Stimulated activated CD8-positive, alpha-beta memory T cell treated with anti-CD3 and anti-CD28 coated beads, Interleukin-4, amount 100 ng/mL, for 24 hours (primary cell): ENCODE data around the gene COL8A1.
"Not testable (repeated sequence)": the region's sequence is repeated elsewhere in the genome, so short reads cannot be mapped to it uniquely, and the experiment has no call there.

Experiments used
- DNase-seq: peaks from one replicate; pipeline ENCODE4 v3.0.0-alpha.2; 2020; ENCODE audit warnings: low read depth

The COL8A1 gene

DNA sequence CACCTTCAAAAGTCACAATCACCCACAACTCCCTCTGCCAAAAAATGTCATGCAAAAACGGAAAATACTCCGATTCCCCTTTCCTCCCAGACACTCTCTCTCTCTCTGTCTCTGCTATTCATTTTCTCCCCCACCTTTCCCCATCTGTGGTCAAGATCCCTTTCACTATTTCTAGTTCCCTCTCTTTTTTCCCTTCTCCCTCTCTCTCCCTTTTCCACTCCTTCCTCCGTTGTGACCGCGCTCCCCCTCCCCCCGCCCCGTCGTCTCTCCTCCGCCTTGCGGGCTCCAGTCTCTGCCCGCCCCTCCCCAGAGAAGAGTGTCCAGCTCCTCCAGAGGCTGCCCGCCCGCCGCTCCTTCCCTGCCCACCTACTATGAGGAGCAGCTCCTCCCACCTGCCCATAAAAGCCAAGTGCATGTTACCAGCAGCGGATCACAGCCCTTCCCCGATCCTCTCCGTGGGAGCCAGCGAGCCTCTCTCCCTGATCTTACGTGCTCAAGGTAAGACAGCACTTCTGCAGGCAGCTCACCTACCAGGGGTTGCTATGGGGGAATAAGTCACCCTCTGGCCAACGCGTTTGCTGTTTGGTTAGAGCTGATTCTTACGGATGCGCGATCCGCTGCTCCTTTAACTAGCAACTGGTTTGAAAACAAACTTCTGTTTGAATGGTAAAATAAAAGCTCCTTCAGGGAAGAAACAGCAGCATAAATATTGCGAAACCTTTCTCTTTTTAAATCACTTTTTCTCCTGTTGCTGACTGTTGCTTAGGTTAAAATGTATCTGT lies at the start of gene COL8A1:
COL8A1 (plus strand) TSS at position 428 of the 782 bp plus-strand sequence. CDS start 152,089 bp downstream, outside the sequence.
- no peak for DNase-seq

- DNase-seq: not testable (repeated sequence)
Observed at GRCh38 chr3:99589168-99589567, 49.2 kb upstream of the COL8A1 start.

- no peak for DNase-seq
Observed at GRCh38 chr3:99599894-99600293, 38.5 kb upstream of the COL8A1 start.

GRCh38 chr3:99601515-99601914 lies 36.9 kb upstream of the COL8A1 start:
- DNase-seq: no peak

GRCh38 chr3:99602183-99602582 lies 36.2 kb upstream of the COL8A1 start:
- DNase-seq: no peak

- no peak for DNase-seq
Observed at GRCh38 chr3:99607151-99607550, 31.2 kb upstream of the COL8A1 start.

GRCh38 chr3:99614768-99615167 lies 23.6 kb upstream of the COL8A1 start:
- DNase-seq: no peak

GRCh38 chr3:99620077-99620767 lies 18.2 kb upstream of the COL8A1 start:
- no peak for DNase-seq

DNA sequence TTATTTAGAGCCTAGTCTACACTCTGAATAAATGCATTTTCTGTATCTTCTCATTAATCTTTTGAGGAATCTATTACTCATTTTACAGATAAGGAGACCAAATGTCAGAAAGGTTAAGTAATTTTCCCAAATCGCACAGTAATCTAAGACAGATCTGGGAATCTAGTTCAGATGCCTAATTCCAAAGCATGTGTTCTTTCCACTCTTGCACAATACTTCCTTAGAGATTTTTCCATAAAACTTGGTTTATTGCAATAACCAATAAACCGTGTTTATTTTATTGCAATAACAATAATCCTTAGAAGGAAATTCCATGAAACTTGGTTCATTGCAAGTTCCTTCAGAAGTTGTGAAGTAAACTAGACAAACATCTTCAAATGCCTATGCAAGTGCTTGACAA lies 17.4 kb upstream of the COL8A1 start:
- no peak for DNase-seq

- DNase-seq: no peak
Observed at GRCh38 chr3:99624496-99625236, 13.7 kb upstream of the COL8A1 start.

GRCh38 chr3:99625237-99625622 lies 13.2 kb upstream of the COL8A1 start:
- no peak for DNase-seq

- no peak for DNase-seq
Observed at GRCh38 chr3:99625643-99626416, 12.6 kb upstream of the COL8A1 start.

GRCh38 chr3:99626417-99626788 lies 12.0 kb upstream of the COL8A1 start:
- DNase-seq: no peak

DNA sequence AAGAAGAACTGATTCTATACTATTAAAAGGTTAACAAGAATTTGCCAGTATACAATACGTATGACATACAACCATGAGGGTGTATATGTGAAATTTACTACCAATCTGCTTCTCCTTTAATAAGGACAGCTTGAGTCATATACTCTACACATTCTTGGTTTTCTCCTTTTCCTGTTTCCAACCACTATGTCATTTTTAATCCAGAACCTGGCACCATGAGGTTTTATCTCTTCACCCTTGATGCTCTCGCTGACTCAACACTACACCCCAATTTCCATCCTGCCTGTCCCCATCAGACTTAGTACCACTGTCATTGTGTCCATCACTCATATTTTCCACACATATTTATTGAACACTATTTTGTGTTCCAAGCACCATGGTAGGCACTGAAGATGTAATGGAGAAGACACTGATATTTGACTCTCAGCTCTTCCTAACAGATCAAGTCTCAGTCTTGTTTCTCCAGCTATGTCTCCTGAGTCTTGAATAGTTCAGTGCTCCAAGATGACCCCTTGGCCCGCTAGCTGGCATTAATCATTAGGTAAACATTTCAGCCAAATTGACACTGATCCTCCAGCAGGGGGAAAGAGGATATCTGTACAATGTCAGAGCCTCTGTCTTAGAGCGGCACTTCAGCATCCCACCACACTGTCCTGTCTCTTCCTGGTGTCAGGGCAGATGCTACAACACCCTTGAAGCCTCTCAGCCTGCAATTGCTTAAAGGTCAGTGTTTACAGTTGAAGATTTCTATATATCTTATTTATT lies 11.2 kb upstream of the COL8A1 start:
- DNase-seq: no peak

GRCh38 chr3:99630815-99631214 lies 7.6 kb upstream of the COL8A1 start:
- DNase-seq: no peak

DNA sequence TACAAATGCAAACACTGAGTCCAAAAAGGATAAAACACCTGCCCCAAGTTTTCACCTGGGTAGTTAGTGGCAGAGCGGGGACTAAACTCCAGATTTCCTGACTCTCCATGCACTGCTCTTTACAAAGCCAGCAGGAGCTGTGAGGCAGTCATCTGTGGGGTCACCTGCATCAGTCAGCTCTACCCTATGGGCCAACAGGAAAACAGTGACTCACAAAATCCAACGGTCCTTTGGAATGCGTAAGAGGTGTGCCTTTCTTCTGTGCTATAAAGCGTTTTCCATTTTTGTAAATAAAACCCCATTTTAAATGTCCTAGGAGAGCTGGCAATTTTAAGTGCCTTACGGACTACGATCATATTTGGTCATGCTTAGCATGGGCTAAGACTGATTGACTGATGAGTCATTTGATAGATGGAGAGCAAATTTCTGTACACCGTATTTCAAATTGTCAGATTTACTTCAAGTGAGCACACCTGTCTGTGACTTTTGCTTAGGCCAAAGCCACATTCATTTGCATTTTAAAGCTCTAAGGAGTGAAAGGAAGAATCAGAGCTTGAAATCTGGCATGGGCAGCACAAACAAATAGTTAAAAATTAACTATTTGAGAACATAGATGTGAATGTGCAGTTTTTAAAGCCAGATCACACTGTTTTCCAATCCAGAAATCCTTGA lies 4.4 kb upstream of the COL8A1 start:
- DNase-seq: no peak

DNA sequence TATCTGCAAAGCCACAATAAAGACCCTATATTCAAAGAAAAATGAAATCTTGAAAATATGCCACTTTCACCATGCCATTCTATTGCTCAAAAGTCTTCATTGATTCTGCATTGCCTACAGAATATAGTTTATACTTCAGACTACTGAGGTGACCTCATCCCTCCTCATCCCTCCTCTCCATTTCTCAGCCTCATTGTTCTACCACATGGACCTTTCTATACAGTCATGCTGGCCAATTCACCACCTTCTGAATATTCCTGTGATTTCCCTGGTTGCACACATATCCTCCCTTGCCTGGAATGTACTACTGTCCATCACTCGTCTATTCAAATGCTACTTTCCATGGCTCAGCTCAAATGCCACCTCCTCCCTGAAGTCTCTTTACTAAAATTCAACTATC lies 3.5 kb upstream of the COL8A1 start:
- no peak for DNase-seq

DNA sequence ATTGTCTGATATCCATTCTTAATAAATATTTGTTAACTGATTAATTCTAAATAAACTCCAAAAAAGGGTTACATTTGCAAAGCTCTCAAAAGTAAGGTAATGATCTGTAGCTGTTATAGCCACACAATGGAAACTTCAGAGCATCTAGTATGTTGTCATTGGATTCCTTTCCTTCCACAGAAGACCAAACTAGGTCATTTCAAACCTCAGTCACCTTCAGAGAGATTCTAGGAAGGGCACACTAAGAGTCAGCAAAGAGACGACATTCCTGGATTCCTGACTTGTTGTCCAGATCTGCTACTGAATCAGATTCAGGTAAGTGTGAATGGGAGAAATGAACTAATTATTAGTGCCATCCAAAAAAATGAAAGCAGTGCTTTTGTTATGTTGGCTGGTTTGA lies 3.0 kb upstream of the COL8A1 start:
- DNase-seq: no peak

DNA sequence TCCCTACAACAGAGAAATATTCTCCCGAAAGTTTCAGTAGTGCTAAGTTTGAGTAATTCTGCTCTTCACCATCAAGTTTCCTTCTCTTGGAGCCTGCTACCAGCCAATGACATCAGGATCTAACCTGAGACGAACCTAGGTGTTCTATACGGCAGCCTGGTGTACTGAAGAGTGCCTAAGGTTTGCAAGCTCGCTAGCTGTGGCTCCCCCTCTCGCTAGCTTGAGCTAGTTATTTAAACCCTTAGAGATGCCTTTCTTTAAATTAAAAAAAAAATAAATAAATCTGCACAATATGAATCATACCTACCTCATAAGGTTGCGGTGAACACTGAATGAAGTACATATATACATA lies 1.4 kb upstream of the COL8A1 start:
- DNase-seq: no peak

- DNase-seq: no peak
Observed at GRCh38 chr3:99637368-99638111, 854 bp upstream of the COL8A1 start.
